Activated gamma-delta T cell treated with anti-CD3 and anti-CD28 coated beads, Interleukin-2, amount 50 U/mL, for 16 hours (primary cell): ENCODE results near the gene PITPNB.

Source experiments
- DNase-seq: peaks from one replicate; pipeline ENCODE4 v3.0.0-alpha.2; 2020; ENCODE audit warnings: low read depth

Gene PITPNB

GRCh38 chr22:27880778-27881394 is 38.2 kb downstream of the PITPNB start:
- no peak for DNase-seq

- no peak for DNase-seq
Measured at GRCh38 chr22:27879923-27880322, 39.1 kb downstream of the PITPNB start.

- no peak for DNase-seq
Measured at GRCh38 chr22:27878541-27878940, 40.5 kb downstream of the PITPNB start.

- DNase-seq, result no peak
Measured at GRCh38 chr22:27877501-27877900, 41.6 kb downstream of the PITPNB start.

- DNase-seq, result no peak
Measured at GRCh38 chr22:27876684-27877083, 42.4 kb downstream of the PITPNB start.

- peak; percentile 12 for DNase-seq
Measured at GRCh38 chr22:27875951-27876350, 43.1 kb downstream of the PITPNB start.

GRCh38 chr22:27874764-27875163 is 44.3 kb downstream of the PITPNB start:
- no peak for DNase-seq

GRCh38 chr22:27874185-27874584 is 44.9 kb downstream of the PITPNB start:
- no peak for DNase-seq

- DNase-seq, result no peak
Measured at GRCh38 chr22:27873472-27873871, 45.6 kb downstream of the PITPNB start.

GRCh38 chr22:27872488-27872887 is 46.6 kb downstream of the PITPNB start:
- no peak for DNase-seq

- DNase-seq, result no peak
Measured at GRCh38 chr22:27871306-27872014, 47.6 kb downstream of the PITPNB start.

- no peak for DNase-seq
Measured at GRCh38 chr22:27870234-27871191, 48.5 kb downstream of the PITPNB start.

GRCh38 chr22:27868732-27869282 is 50.2 kb downstream of the PITPNB start:
- DNase-seq, result no peak

GRCh38 chr22:27867953-27868731 is 50.9 kb downstream of the PITPNB start:
- no peak for DNase-seq

- DNase-seq, result no peak
Measured at GRCh38 chr22:27867085-27867952, 51.7 kb downstream of the PITPNB start.

GRCh38 chr22:27866135-27867084 is 52.6 kb downstream of the PITPNB start:
- no peak for DNase-seq

- DNase-seq, result no peak
Measured at GRCh38 chr22:27865496-27865895, 53.6 kb downstream of the PITPNB start.

- no peak for DNase-seq
Measured at GRCh38 chr22:27863556-27863955, 55.5 kb downstream of the PITPNB start.

- no peak for DNase-seq
Measured at GRCh38 chr22:27863001-27863400, 56.1 kb downstream of the PITPNB start.
